Epithelial cell of prostate (primary cell): ENCODE results near the gene NOTCH4.
"Not testable (repeated sequence)": the region's sequence is repeated elsewhere in the genome, so short reads cannot be mapped to it uniquely, and the experiment has no call there.

ENCODE experiments used
- DNase-seq: peaks from one replicate; pipeline ENCODE4 v3.0.0-alpha.2; 2011; ENCODE audit warnings: low read depth, low spot score
- H3K27ac ChIP-seq: fragments of 450-650 bp; 2 replicates; pipeline ENCODE4 v1.5.1; 2017; ENCODE audit warnings: mild to moderate bottlenecking

NOTCH4 gene

GRCh38 chr6:32223258-32224235 lies at the start of gene NOTCH4:
Gene NOTCH4 (minus strand): TSS chr6:32224067. CDS start chr6:32223928, 139 bp downstream.
- no peak for DNase-seq
- H3K27ac ChIP-seq: no peak within 1 kb of the TSS

GRCh38 chr6:32271429-32271828 lies 47.6 kb upstream of the NOTCH4 start:
- no peak overlapping the region for H3K27ac ChIP-seq

GRCh38 chr6:32268459-32268858 lies 44.6 kb upstream of the NOTCH4 start:
- not testable (repeated sequence) for DNase-seq, H3K27ac ChIP-seq

More at GRCh38 chr6:32271429-32271828, 47.6 kb upstream of the NOTCH4 start:
- no peak for DNase-seq

GRCh38 chr6:32267035-32267434 lies 43.2 kb upstream of the NOTCH4 start:
- no peak overlapping the region for H3K27ac ChIP-seq
- no peak for DNase-seq

- DNase-seq: not testable (repeated sequence)
Observed at GRCh38 chr6:32257262-32257661, 33.4 kb upstream of the NOTCH4 start.

GRCh38 chr6:32255199-32256153 lies 31.6 kb upstream of the NOTCH4 start:
- H3K27ac ChIP-seq: no peak overlapping the region
- peak; percentile 36 for DNase-seq

More at GRCh38 chr6:32257262-32257661, 33.4 kb upstream of the NOTCH4 start:
- not testable (repeated sequence) for H3K27ac ChIP-seq

- no peak for DNase-seq
- no peak overlapping the region for H3K27ac ChIP-seq
Observed at GRCh38 chr6:32254761-32255198, 30.9 kb upstream of the NOTCH4 start.

- DNase-seq: no peak
- no peak overlapping the region for H3K27ac ChIP-seq
Observed at GRCh38 chr6:32252331-32253009, 28.6 kb upstream of the NOTCH4 start.

- no peak for DNase-seq
- H3K27ac ChIP-seq: no peak overlapping the region
Observed at GRCh38 chr6:32249262-32249661, 25.4 kb upstream of the NOTCH4 start.

- no peak for DNase-seq
- no peak overlapping the region for H3K27ac ChIP-seq
Observed at GRCh38 chr6:32247401-32247800, 23.5 kb upstream of the NOTCH4 start.

GRCh38 chr6:32244946-32245398 lies 21.1 kb upstream of the NOTCH4 start:
- no peak for DNase-seq
- no peak overlapping the region for H3K27ac ChIP-seq

GRCh38 chr6:32244270-32244669 lies 20.4 kb upstream of the NOTCH4 start:
- no peak for DNase-seq
- H3K27ac ChIP-seq: no peak overlapping the region

- not testable (repeated sequence) for DNase-seq, H3K27ac ChIP-seq
Observed at GRCh38 chr6:32242318-32242813, 18.5 kb upstream of the NOTCH4 start.

- DNase-seq: no peak
- no peak overlapping the region for H3K27ac ChIP-seq
Observed at GRCh38 chr6:32240686-32241085, 16.8 kb upstream of the NOTCH4 start.

GRCh38 chr6:32239462-32239861 lies 15.6 kb upstream of the NOTCH4 start:
- no peak for DNase-seq
- no peak overlapping the region for H3K27ac ChIP-seq

- H3K27ac ChIP-seq: no peak overlapping the region
- no peak for DNase-seq
Observed at GRCh38 chr6:32234934-32235333, 11.1 kb upstream of the NOTCH4 start.

- DNase-seq: no peak
- no peak overlapping the region for H3K27ac ChIP-seq
Observed at GRCh38 chr6:32226434-32226833, 2.6 kb upstream of the NOTCH4 start.

- no peak for DNase-seq
- no peak overlapping the region for H3K27ac ChIP-seq
Observed at GRCh38 chr6:32224696-32225095, 829 bp upstream of the NOTCH4 start.

GRCh38 chr6:32222333-32223230 lies 1.3 kb downstream of the NOTCH4 start:
- H3K27ac ChIP-seq: no peak overlapping the region

More at GRCh38 chr6:32222333-32223230, 1.3 kb downstream of the NOTCH4 start:
- no peak for DNase-seq
